Upper lobe of right lung (tissue), 1 donor: Measurements from ENCODE around the gene RELT. TPM values are rescaled to one million over a fixed set of nuclear protein-coding genes. Genes with fewer than 3 reads are reported as not detected.
A peak's percentile ranks its signal among the peaks of the same experiment; 100 is the strongest.

Experiments
- ATAC-seq: fragments of 200-7000 bp; cut with Tn5 transposase; one replicate; pipeline ENCODE4 v1.9.1; 2020; ENCODE audit warnings: mild to moderate bottlenecking, moderate library complexity
- DNase-seq: peaks from one replicate; pipeline ENCODE4 v3.0.0-alpha.2; 2020
- H3K27ac ChIP-seq: fragments of 200-600 bp; one replicate; pipeline ENCODE4 v1.8.0; 2022
- H3K27me3 ChIP-seq: fragments of 200-600 bp; one replicate; pipeline ENCODE4 v1.8.0; 2022; ENCODE audit warnings: mild to moderate bottlenecking
- H3K36me3 ChIP-seq: fragments of 200-600 bp; one replicate; pipeline ENCODE4 v1.8.0; 2022
- H3K4me1 ChIP-seq: fragments of 200-600 bp; one replicate; pipeline ENCODE4 v1.8.0; 2022
- H3K4me3 ChIP-seq: fragments of 200-600 bp; one replicate; pipeline ENCODE4 v1.8.0; 2022; ENCODE audit warnings: mild to moderate bottlenecking
- H3K9me3 ChIP-seq: fragments of 200-600 bp; one replicate; pipeline ENCODE4 v1.8.0; 2022
- intact Hi-C: fragments of 100-400 bp; cut with DNase I; formaldehyde crosslinking; loops from one replicate; pipeline ENCODE4 v1.11.0; 2022
- total RNA-seq: library from RNA; stranded (reverse); fragmentation: NEBNext Ultra II Directional; extraction: Animal tissue kit (Norgen Biotek cat#: 25700); gene quantifications from one replicate; pipeline ENCODE4 v1.2.1, GENCODE V29; 2021
- TF ChIP-seq, protein P1 (sequence below): fragments of 200-600 bp; IDR thresholded peaks from one replicate; pipeline ENCODE4 v1.8.0; 2022; ENCODE audit warnings: antibody characterized with exemption
- donor health status: DM: no; HTN: yes; CAD: no; lungs with severe emphysema.

RELT gene
- total RNA-seq, 1 donor from 2014 or later: 11.7 TPM

DNA sequence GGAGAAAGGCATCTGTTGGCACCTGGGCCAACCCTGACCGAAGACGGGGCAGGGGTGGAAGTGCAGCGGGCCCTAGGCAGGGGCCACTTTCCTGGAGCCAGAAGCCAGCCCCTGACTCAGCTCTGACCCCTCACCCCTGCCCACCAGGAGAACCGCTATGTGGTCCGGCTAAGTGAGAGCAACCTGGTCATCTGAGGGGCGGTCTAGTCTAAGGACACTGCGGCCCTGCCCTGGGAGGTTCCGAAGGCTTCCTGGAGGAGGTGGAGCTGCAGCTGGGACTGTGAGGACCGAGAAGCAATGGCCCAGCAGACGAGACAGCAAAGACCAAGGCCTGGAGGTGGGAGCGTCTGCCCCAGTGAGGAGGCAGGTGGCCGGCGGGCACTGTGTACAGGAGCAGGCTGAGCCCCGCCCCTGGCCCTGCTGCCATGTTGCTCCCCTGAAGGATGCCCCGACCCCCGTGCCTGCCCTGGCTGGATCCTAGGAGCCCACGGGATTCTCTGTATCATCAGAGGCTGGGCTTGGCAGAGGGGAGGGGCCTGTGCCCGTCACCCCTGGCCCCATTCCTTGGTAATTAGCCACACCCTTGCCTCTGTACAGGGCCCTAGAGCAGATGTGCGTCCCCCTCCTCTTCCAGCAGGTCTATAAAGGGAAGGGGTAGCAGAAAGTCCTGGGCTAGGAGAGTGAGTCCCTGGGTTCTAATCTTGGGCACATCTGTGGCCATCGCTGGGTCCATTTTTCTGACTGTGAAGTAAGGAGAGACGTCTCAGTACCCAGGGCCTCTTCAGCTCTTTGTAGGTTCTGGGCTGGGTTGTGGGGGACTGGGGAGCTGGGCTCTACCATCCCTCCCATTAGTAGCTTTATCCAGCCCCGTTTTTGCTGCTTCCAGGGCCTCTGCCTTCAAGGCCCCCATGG is 19.4 kb downstream of the RELT start:
- no peak overlapping the region for H3K27ac ChIP-seq
- intact Hi-C loops: no loop called here
- TF ChIP-seq, protein P1, sequence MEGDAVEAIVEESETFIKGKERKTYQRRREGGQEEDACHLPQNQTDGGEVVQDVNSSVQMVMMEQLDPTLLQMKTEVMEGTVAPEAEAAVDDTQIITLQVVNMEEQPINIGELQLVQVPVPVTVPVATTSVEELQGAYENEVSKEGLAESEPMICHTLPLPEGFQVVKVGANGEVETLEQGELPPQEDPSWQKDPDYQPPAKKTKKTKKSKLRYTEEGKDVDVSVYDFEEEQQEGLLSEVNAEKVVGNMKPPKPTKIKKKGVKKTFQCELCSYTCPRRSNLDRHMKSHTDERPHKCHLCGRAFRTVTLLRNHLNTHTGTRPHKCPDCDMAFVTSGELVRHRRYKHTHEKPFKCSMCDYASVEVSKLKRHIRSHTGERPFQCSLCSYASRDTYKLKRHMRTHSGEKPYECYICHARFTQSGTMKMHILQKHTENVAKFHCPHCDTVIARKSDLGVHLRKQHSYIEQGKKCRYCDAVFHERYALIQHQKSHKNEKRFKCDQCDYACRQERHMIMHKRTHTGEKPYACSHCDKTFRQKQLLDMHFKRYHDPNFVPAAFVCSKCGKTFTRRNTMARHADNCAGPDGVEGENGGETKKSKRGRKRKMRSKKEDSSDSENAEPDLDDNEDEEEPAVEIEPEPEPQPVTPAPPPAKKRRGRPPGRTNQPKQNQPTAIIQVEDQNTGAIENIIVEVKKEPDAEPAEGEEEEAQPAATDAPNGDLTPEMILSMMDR: no peak
- peaks cover 7% of the 10 kb centered on the region for H3K36me3 ChIP-seq
- peak; percentile 62 for DNase-seq
- H3K9me3 ChIP-seq: no peaks in the 10 kb centered on the region
- no peak overlapping the region for H3K4me3 ChIP-seq
- no peak for ATAC-seq
- no peaks in the 10 kb centered on the region for H3K27me3 ChIP-seq
- no peaks in the 10 kb centered on the region for H3K4me1 ChIP-seq

- no peak overlapping the region for H3K27ac ChIP-seq
- no peaks in the 10 kb centered on the region for H3K9me3 ChIP-seq
- TF ChIP-seq, protein P1: no peak
- peak; percentile 19 for ATAC-seq
- H3K4me3 ChIP-seq: no peak overlapping the region
- DNase-seq: peak; percentile 64
- H3K27me3 ChIP-seq: no peaks in the 10 kb centered on the region
- H3K4me1 ChIP-seq: no peaks in the 10 kb centered on the region
- H3K36me3 ChIP-seq: peaks cover 7% of the 10 kb centered on the region
- intact Hi-C loops: no loop called here
Observed at GRCh38 chr11:73396251-73396930, 20.2 kb downstream of the RELT start.

DNA sequence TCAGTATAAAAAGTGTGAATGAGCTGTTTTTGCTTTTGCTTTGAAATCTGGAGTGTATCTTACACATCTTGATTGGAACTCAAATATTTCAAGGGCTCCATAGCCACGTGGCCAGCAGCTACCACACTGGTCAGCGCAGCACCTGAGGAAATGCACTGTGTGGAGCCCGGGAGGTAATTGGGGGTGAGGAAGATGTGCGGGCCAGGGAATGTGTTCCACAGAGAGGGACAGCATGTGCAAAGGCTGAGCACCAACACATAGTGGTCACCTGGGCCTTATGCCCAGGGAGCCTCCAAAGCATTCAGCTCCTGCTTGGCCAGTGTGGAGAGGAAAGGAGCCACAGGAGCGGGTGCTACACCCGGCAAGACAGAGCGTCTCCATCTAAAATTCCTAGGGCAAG is 20.8 kb downstream of the RELT start:
- ATAC-seq (peak; percentile 37), DNase-seq (peak; percentile 64)
- H3K36me3 ChIP-seq: peaks cover 7% of the 10 kb centered on the region
- no peak overlapping the region for H3K4me3 ChIP-seq
- H3K4me1 ChIP-seq: no peaks in the 10 kb centered on the region
- no peaks in the 10 kb centered on the region for H3K27me3 ChIP-seq
- H3K9me3 ChIP-seq: no peaks in the 10 kb centered on the region
- TF ChIP-seq, protein P1: no peak
- intact Hi-C loops: no loop called here
- H3K27ac ChIP-seq: no peak overlapping the region

GRCh38 chr11:73397468-73398131 is 21.4 kb downstream of the RELT start:
- no peak overlapping the region for H3K27ac ChIP-seq
- H3K4me3 ChIP-seq: no peak overlapping the region
- peak; percentile 49 for DNase-seq
- H3K36me3 ChIP-seq: peaks cover 7% of the 10 kb centered on the region
- TF ChIP-seq, protein P1: no peak
- ATAC-seq: no peak
- no peaks in the 10 kb centered on the region for H3K9me3 ChIP-seq
- no peaks in the 10 kb centered on the region for H3K4me1 ChIP-seq
- intact Hi-C loops: no loop called here
- no peaks in the 10 kb centered on the region for H3K27me3 ChIP-seq

GRCh38 chr11:73398132-73398526 is 21.9 kb downstream of the RELT start:
- Histone ChIP-seq H3K4me1 (no peaks in the 10 kb centered on the region), H3K27me3 (no peaks in the 10 kb centered on the region), H3K4me3 (no peak overlapping the region), H3K9me3 (no peaks in the 10 kb centered on the region), H3K27ac (no peak overlapping the region), H3K36me3 (peaks cover 7% of the 10 kb centered on the region)
- TF ChIP-seq, protein P1: no peak
- intact Hi-C loops: no loop called here
- ATAC-seq (no peak), DNase-seq (peak; percentile 52)
